C4-2B (cell line): Measurements from ENCODE around the gene SSH3.

Source experiments
- ZFX ChIP-seq: fragments of 450-650 bp; IDR thresholded peaks from 2 replicates; pipeline ENCODE4 v1.6.1; 2017
- TF ChIP-seq, protein P1 (sequence below): fragments of 450-650 bp; conservative IDR thresholded peaks from 2 replicates; pipeline ENCODE4 v1.5.1; 2017; ENCODE audit warnings: mild to moderate bottlenecking

GRCh38 chr11:67289226-67289650 is 14.1 kb upstream of the SSH3 start, which contains the start of gene ANKRD13D:
- TF ChIP-seq, protein P1, sequence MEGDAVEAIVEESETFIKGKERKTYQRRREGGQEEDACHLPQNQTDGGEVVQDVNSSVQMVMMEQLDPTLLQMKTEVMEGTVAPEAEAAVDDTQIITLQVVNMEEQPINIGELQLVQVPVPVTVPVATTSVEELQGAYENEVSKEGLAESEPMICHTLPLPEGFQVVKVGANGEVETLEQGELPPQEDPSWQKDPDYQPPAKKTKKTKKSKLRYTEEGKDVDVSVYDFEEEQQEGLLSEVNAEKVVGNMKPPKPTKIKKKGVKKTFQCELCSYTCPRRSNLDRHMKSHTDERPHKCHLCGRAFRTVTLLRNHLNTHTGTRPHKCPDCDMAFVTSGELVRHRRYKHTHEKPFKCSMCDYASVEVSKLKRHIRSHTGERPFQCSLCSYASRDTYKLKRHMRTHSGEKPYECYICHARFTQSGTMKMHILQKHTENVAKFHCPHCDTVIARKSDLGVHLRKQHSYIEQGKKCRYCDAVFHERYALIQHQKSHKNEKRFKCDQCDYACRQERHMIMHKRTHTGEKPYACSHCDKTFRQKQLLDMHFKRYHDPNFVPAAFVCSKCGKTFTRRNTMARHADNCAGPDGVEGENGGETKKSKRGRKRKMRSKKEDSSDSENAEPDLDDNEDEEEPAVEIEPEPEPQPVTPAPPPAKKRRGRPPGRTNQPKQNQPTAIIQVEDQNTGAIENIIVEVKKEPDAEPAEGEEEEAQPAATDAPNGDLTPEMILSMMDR, result no peak
- TF ChIP-seq ZFX, result no peak; the same call in 1 of the 2 replicates
